IMR-90 (cell line): ENCODE measurements around the gene KPNA1. TPM values are rescaled to one million over a fixed set of nuclear protein-coding genes. Genes with fewer than 3 reads are reported as not detected.

Experiments
- ATAC-seq: fragments of 200-7000 bp; cut with Tn5 transposase; 2 replicates; pipeline ENCODE4 v1.9.1; 2020; ENCODE audit warnings: low read depth, mild to moderate bottlenecking, moderate library complexity
- BruUV-seq: library from RNA; stranded (reverse); fragments of 400-500 nt; replicated peaks from 2 replicates; lab custom pipeline; 2021; lab: Mats Ljungman, UMichigan
- CTCF ChIA-PET: fragments of 300-600 bp; formaldehyde crosslinking; extraction: SDS; loops from one replicate; lab custom pipeline; 2021; ENCODE audit warnings: antibody characterized with exemption; lab: Yijun Ruan, JAX
- POLR2A ChIA-PET: fragments of 300-600 bp; sonication (Branson Sonifier 250); formaldehyde crosslinking; loops from one replicate; lab custom pipeline; 2022; ENCODE audit warnings: antibody characterized with exemption; ENCODE audit not compliant: unreplicated experiment; lab: Charles Lee
- DNase-seq: peaks from one replicate; pipeline ENCODE4 v3.0.0; 2013
- H2AFZ ChIP-seq: replicated peaks from 2 replicates; pipeline ENCODE3; 2013; ENCODE audit warnings: low read length, mild to moderate bottlenecking; ENCODE audit not compliant: poor library complexity
- H2AK5ac ChIP-seq: 2 replicates; pipeline ENCODE4 v1.6.1; 2013; ENCODE audit warnings: low read depth, low read length, inconsistent platforms
- H2AK9ac ChIP-seq: replicated peaks from 2 replicates; pipeline ENCODE3; 2013; ENCODE audit warnings: mild to moderate bottlenecking, low read depth, low read length, moderate library complexity; ENCODE audit not compliant: poor library complexity
- H2BK120ac ChIP-seq: 2 replicates; pipeline ENCODE4 v1.6.1; 2013; ENCODE audit warnings: low read depth, low read length, inconsistent platforms
- H2BK15ac ChIP-seq: 3 replicates; pipeline ENCODE4 v1.6.1; 2013; ENCODE audit warnings: low read depth, low read length, inconsistent platforms
- H2BK20ac ChIP-seq: 2 replicates; pipeline ENCODE4 v1.6.1; 2013; ENCODE audit warnings: low read depth, mild to moderate bottlenecking, inconsistent platforms, low read length, moderate library complexity
- H2BK5ac ChIP-seq: 2 replicates; pipeline ENCODE4 v1.6.1; 2013; ENCODE audit warnings: mild to moderate bottlenecking, low read depth, low read length, inconsistent platforms; ENCODE audit not compliant: poor library complexity, severe bottlenecking
- H3K14ac ChIP-seq: replicated peaks from 2 replicates; pipeline ENCODE4 v1.6.1; 2013; ENCODE audit warnings: low read depth, low read length, inconsistent platforms
- H3K18ac ChIP-seq: 2 replicates; pipeline ENCODE4 v1.6.1; 2013; ENCODE audit warnings: low read depth, low read length, control low read depth
- H3K23ac ChIP-seq: 2 replicates; pipeline ENCODE4 v1.6.1; 2013; ENCODE audit warnings: low read depth, low read length, inconsistent platforms
- H3K27ac ChIP-seq: 2 replicates; pipeline ENCODE4 v1.5.1; 2013; ENCODE audit warnings: mild to moderate bottlenecking, control low read depth, low read length; ENCODE audit not compliant: insufficient read depth
- H3K27me3 ChIP-seq: 2 replicates; pipeline ENCODE4 v1.6.1; 2013; ENCODE audit warnings: low read length; ENCODE audit not compliant: control insufficient read depth, insufficient read depth
- H3K36me3 ChIP-seq: 2 replicates; pipeline ENCODE4 v1.6.1; 2013; ENCODE audit warnings: low read length, mixed read lengths; ENCODE audit not compliant: control insufficient read depth, insufficient read depth
- H3K4ac ChIP-seq: 2 replicates; pipeline ENCODE4 v1.6.1; 2013; ENCODE audit warnings: low read depth, low read length, inconsistent platforms
- H3K4me1 ChIP-seq: 2 replicates; pipeline ENCODE4 v1.6.1; 2013; ENCODE audit warnings: low read length, mixed read lengths; ENCODE audit not compliant: control insufficient read depth, insufficient read depth
- H3K4me2 ChIP-seq: 2 replicates; pipeline ENCODE4 v1.6.1; 2013; ENCODE audit warnings: low read depth, mild to moderate bottlenecking, control low read depth, low read length, moderate library complexity
- H3K4me3 ChIP-seq: 2 replicates; pipeline ENCODE4 v1.5.1; 2013; ENCODE audit warnings: low read depth, mild to moderate bottlenecking, control low read depth, low read length, moderate library complexity; ENCODE audit not compliant: insufficient read depth
- H3K56ac ChIP-seq: 2 replicates; pipeline ENCODE4 v1.6.1; 2013; ENCODE audit warnings: low read length, inconsistent platforms; ENCODE audit not compliant: insufficient read depth; ENCODE audit errors: extremely low read depth
- H3K79me1 ChIP-seq, 2 experiments: 2 replicates each; pipeline ENCODE4 v1.6.1; 2013; ENCODE audit warnings: low read length in 2 of 2, inconsistent platforms in 1 of 2, low read depth in 1 of 2
- H3K9ac ChIP-seq: 2 replicates; pipeline ENCODE4 v1.6.1; 2013; ENCODE audit warnings: low read depth, low read length, control low read depth
- H3K9me1 ChIP-seq: 2 replicates; pipeline ENCODE4 v1.6.1; 2013; ENCODE audit warnings: low read length, inconsistent platforms; ENCODE audit not compliant: insufficient read depth
- H3K9me3 ChIP-seq: 2 replicates; pipeline ENCODE4 v1.6.1; 2013; ENCODE audit warnings: low read length; ENCODE audit not compliant: control insufficient read depth, insufficient read depth
- H4K20me1 ChIP-seq: 2 replicates; pipeline ENCODE4 v1.6.1; 2013; ENCODE audit warnings: low read length, inconsistent platforms; ENCODE audit not compliant: insufficient read depth
- H4K5ac ChIP-seq: 2 replicates; pipeline ENCODE4 v1.6.1; 2013; ENCODE audit warnings: mild to moderate bottlenecking, low read depth, low read length, control low read depth
- H4K8ac ChIP-seq, 2 experiments: 2 replicates each; pipeline ENCODE4 v1.6.1; 2013; ENCODE audit warnings: low read depth in 2 of 2, low read length in 2 of 2, control low read depth in 1 of 2, inconsistent platforms in 1 of 2
- H4K91ac ChIP-seq: 2 replicates; pipeline ENCODE4 v1.6.1; 2013; ENCODE audit warnings: low read depth, low read length, inconsistent platforms; ENCODE audit not compliant: insufficient read depth
- BHLHE40 ChIP-seq: fragments of 150-350 bp; IDR thresholded peaks from 2 replicates; pipeline ENCODE4 v1.6.1; 2016; ENCODE audit warnings: mild to moderate bottlenecking, low read depth, low read length
- WGBS, 2 experiments: methylation state at CpG; one replicate each; pipeline versions ENCODE4 v1.1.5 to v1.1.7; 2013; ENCODE audit warnings: missing lambda C conversion rate in 2 of 2; ENCODE audit not compliant: insufficient read length in 1 of 2; ENCODE audit errors: extremely low coverage in 2 of 2; 5-methylcytosine and 5-hydroxymethylcytosine counted together
- dilution Hi-C: fragments of 300-500 bp; cut with HindIII; formaldehyde crosslinking; loops from one replicate; pipeline ENCODE4 v1.14.3; 2018; ENCODE audit warnings: low sequenced_read_pairs; ENCODE audit not compliant: unreplicated experiment
- in situ Hi-C: fragments of 300-500 bp; cut with MboI; formaldehyde crosslinking; loops from 3 replicates; pipeline ENCODE4 v1.14.3; 2019; ENCODE audit warnings: low sequenced_read_pairs, inconsistent platforms, mixed read lengths
- intact Hi-C: fragments of 100-400 bp; cut with micrococcal nuclease; formaldehyde crosslinking; loops from 2 replicates; pipeline ENCODE4 v1.10.0; 2022
- polyA plus RNA-seq, 3 experiments: library from polyadenylated mRNA; depleted of rRNA; stranded (reverse); fragments of >200 nt; gene quantifications; 2 replicates each; pipeline ENCODE4 v1.2.3, GENCODE V29; 2012; ENCODE audit warnings: low replicate concordance in 1 of 3
- total RNA-seq: library from RNA; depleted of rRNA; stranded (reverse); fragments of >200 nt; gene quantifications from 2 replicates; pipeline ENCODE4 v1.2.3, GENCODE V29; 2012

KPNA1 gene
- total and polyA plus RNA-seq, 2 of the 4 experiments (the other 2 are of a cell fraction) = 30.6 to 112 TPM

DNA sequence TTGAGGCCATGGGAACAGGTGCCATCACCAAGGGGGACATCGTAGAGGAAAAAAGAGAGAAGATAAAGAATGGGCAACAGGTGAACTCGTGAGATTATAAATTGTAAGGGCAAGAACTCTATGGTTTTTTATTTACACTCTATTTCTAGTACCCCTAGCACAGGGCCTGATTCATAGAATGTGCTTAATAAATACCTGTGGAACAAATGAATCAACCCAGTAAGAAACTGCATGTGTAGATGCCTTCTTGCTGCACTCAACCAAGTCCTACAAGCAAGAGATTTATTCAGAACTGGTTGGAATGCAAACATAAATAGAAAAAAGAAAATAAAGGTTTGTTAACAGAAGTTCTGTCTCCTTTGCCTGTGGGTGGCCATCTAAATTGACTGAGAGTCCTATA, 18.7 kb upstream of the KPNA1 start:
- Histone ChIP-seq H3K4me2 (no peak overlapping the region), H2BK20ac (no peak overlapping the region), H3K9ac (no peak overlapping the region), H3K27me3 (no peaks in the 10 kb centered on the region), H2BK15ac (no peak overlapping the region), H2BK5ac (no peak overlapping the region), H3K4me1 (no peaks in the 10 kb centered on the region), H2AK9ac (no peak overlapping the region), H3K9me3 (no peaks in the 10 kb centered on the region), H4K8ac (no peak overlapping the region), H3K14ac (no peak overlapping the region), H3K18ac (no peak overlapping the region), H4K5ac (no peak overlapping the region), H2AFZ (no peak overlapping the region), H3K23ac (no peak overlapping the region), H2BK120ac (no peak overlapping the region), H3K4me3 (no peak overlapping the region), H3K27ac (no peak overlapping the region), H4K20me1 (no peaks in the 10 kb centered on the region), H3K36me3 (peaks cover 12% of the 10 kb centered on the region), H3K56ac (no peak overlapping the region), H2AK5ac (no peak overlapping the region), H4K91ac (no peak overlapping the region), H3K4ac (no peak overlapping the region), H3K79me1 (no peaks in the 10 kb centered on the region), H3K9me1 (peaks cover 4% of the 10 kb centered on the region; the same call in 1 of the 2 replicates)
- intact Hi-C loops (no loop called here), in situ Hi-C loops (no loop called here), dilution Hi-C loops (no loop called here)
- no CpG with 5 or more reads among the region's 2 CpGs for WGBS, 2 experiments
- ChIA-PET POLR2A (no interaction called here), CTCF (interaction anchor here (0.6 kb wide), 1 partner anchor 13 kb away, joined by 5 read pairs; no protein-coding TSS in a partner anchor)
- BruUV-seq = no TSS peak
- TF ChIP-seq BHLHE40 = no peak
- DNase-seq = no peak
- ATAC-seq = peak; percentile 25; the same call in 1 of the 2 replicates
